DND-41 (cell line): Measurements from ENCODE around the gene FBRSL1.

Experiments used
- CTCF ChIP-seq: IDR thresholded peaks from 2 replicates; pipeline ENCODE4 v1.5.1; 2012; ENCODE audit warnings: borderline replicate concordance, low read length, moderate library complexity, mild to moderate bottlenecking; ENCODE audit not compliant: poor library complexity, severe bottlenecking; ENCODE audit errors: extremely low read depth
- EZH2 ChIP-seq: IDR thresholded peaks from 3 replicates; pipeline ENCODE4 v1.6.1; 2012; ENCODE audit warnings: borderline replicate concordance, low read depth, mild to moderate bottlenecking, moderate library complexity, low read length, inconsistent platforms; ENCODE audit not compliant: severe bottlenecking

- TF ChIP-seq CTCF (peak; percentile 64), EZH2 (no peak)
Observed at GRCh38 chr12:132554845-132555630, 65.1 kb downstream of the FBRSL1 start.
